Adrenal gland (tissue), 5 donors: ENCODE measurements around the gene KSR2.

Source experiments
- POLR2A ChIP-seq, 2 donors: fragments of 450-650 bp; IDR thresholded peaks; one replicate each; pipeline ENCODE4 v1.6.1; 2017; ENCODE audit warnings: antibody characterized with exemption in 2 of 2, mild to moderate bottlenecking in 2 of 2, moderate library complexity in 1 of 2
- TF ChIP-seq, protein P1 (sequence below), 6 experiments: fragments of 450-650 bp in 4 of 6; fragments of 200-600 bp in 2 of 6; sonication (generic) in 1 of 6; IDR thresholded peaks; 1 replicate in 5 of 6; 2 replicates in 1 of 6; pipeline versions ENCODE4 v1.5.1 to v1.8.0; 2016 to 2021; ENCODE audit warnings: antibody characterized with exemption in 6 of 6, mild to moderate bottlenecking in 2 of 6, moderate library complexity in 1 of 6
- donor health status: DM: no; HTN: no; CAD: no.

DNA sequence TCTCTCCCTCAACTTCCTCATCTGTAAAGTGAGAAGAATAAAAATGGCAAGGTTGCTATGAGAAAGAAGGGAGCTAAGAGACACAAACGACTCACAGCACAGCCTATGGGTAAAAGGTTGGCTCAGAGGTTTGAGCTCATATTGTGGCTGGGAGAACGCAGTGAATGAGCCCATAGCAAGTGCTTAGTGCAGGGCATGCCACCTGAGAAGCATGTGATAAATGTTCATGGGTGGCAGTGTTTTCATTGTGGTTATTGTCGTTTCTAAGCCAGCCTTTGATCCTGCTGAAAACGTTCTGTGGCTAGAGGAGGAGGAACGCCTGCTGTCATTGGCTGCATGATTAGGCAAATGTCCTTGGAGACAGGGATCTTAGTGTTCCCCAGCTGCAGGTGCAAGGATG is 150.4 kb downstream of the KSR2 start:
- TF ChIP-seq, protein P1, sequence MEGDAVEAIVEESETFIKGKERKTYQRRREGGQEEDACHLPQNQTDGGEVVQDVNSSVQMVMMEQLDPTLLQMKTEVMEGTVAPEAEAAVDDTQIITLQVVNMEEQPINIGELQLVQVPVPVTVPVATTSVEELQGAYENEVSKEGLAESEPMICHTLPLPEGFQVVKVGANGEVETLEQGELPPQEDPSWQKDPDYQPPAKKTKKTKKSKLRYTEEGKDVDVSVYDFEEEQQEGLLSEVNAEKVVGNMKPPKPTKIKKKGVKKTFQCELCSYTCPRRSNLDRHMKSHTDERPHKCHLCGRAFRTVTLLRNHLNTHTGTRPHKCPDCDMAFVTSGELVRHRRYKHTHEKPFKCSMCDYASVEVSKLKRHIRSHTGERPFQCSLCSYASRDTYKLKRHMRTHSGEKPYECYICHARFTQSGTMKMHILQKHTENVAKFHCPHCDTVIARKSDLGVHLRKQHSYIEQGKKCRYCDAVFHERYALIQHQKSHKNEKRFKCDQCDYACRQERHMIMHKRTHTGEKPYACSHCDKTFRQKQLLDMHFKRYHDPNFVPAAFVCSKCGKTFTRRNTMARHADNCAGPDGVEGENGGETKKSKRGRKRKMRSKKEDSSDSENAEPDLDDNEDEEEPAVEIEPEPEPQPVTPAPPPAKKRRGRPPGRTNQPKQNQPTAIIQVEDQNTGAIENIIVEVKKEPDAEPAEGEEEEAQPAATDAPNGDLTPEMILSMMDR (IDR thresholded peaks at IDR 0.05), result no peak
- no peak for TF ChIP-seq POLR2A (IDR thresholded peaks at IDR 0.05)
